Adrenal gland (tissue), 12 donors: Measurements from ENCODE around the gene ZBTB46. TPM values are rescaled to one million over a fixed set of nuclear protein-coding genes. Genes with fewer than 3 reads are reported as not detected.

Experiments used
- DNase-seq, 7 donors: peaks; one replicate each; pipeline ENCODE4 v3.0.0-alpha.2; 2019 to 2020
- H3K27ac ChIP-seq, 5 donors: fragments of 200-600 bp; sonication (generic) in 4 of 5; 1 replicate in 3 of 5; 2 replicates in 2 of 5; pipeline versions ENCODE4 v1.5.1 to v1.8.0; 2016 to 2020; ENCODE audit warnings: mild to moderate bottlenecking in 1 of 5
- H3K27me3 ChIP-seq: fragments of 200-600 bp; 2 replicates; pipeline ENCODE4 v1.8.0; 2021
- H3K36me3 ChIP-seq, 2 donors: fragments of 200-600 bp; replicated peaks in 1 of 2; 1 replicate in 1 of 2; 2 replicates in 1 of 2; pipeline versions ENCODE4 v1.5.1 to v1.8.0; 2018 to 2022
- H3K4me1 ChIP-seq, 2 donors: fragments of 200-600 bp; replicated peaks in 1 of 2; 1 replicate in 1 of 2; 2 replicates in 1 of 2; pipeline versions ENCODE4 v1.5.1 to v1.8.0; 2018 to 2021
- H3K4me3 ChIP-seq, 4 donors: fragments of 200-600 bp; sonication (generic) in 3 of 4; one replicate each; pipeline ENCODE4 v1.5.1; 2016 to 2018
- H3K9me3 ChIP-seq, 3 donors: fragments of 200-600 bp; sonication (generic) in 1 of 3; replicated peaks in 1 of 3; 1 replicate in 2 of 3; 2 replicates in 1 of 3; pipeline versions ENCODE4 v1.5.1 to v1.8.0; 2016 to 2021
- CTCF ChIP-seq, 6 experiments: fragments of 450-650 bp in 4 of 6; fragments of 200-600 bp in 2 of 6; sonication (generic) in 1 of 6; IDR thresholded peaks; 1 replicate in 5 of 6; 2 replicates in 1 of 6; pipeline versions ENCODE4 v1.5.1 to v1.8.0; 2016 to 2021; ENCODE audit warnings: antibody characterized with exemption in 6 of 6, mild to moderate bottlenecking in 2 of 6, moderate library complexity in 1 of 6
- POLR2A ChIP-seq, 2 donors: fragments of 450-650 bp; IDR thresholded peaks; one replicate each; pipeline ENCODE4 v1.6.1; 2017; ENCODE audit warnings: antibody characterized with exemption in 2 of 2, mild to moderate bottlenecking in 2 of 2, moderate library complexity in 1 of 2
- WGBS, 4 donors: extraction: QIAGEN DNeasy Blood & Tissue Kit in 2 of 4; methylation state at CpG; one replicate each; pipeline versions ENCODE4 v1.1.5 to v1.1.7; 2013 to 2017; 5-methylcytosine and 5-hydroxymethylcytosine counted together
- intact Hi-C, 2 donors: fragments of 100-400 bp; cut with DNase I; formaldehyde crosslinking; loops; one replicate each; pipeline versions ENCODE4 v1.14.1 to v1.15.0; 2022 to 2023
- polyA plus RNA-seq, 3 donors: library from polyadenylated mRNA; stranded (reverse); fragments of 200-250 nt in 2 of 3; fragments of 350-450 nt in 1 of 3; fragmentation: Illumina TruSeq in 1 of 3; extraction: RNeasy Lipid Tissue Mini Kit (QIAGEN cat#74804) in 1 of 3; gene quantifications; one replicate each; pipeline ENCODE4 v1.2.3, GENCODE V29; 2013 to 2014
- total RNA-seq, 9 donors: library from RNA; depleted of rRNA in 4 of 9; stranded (reverse); fragments of >200 nt in 4 of 9; fragments of 120-200 nt in 1 of 9; fragmentation: NEBNext Ultra II Directional in 1 of 9; extraction: Animal tissue kit (Norgen Biotek cat#: 25700) in 1 of 9; gene quantifications; one replicate each; pipeline versions ENCODE4 v1.1.0 to v1.2.4, GENCODE V29; 2013 to 2023
- donor health status: healthy with polysubstance abuse.
- donor health status: Bipolar disorder and iron deficiency.
- donor health status: DM: yes; HTN: yes; CAD: no.
- donor health status: DM: no; HTN: no; CAD: no.
- donor health status: DM: no; HTN: no; CAD: no.
- donor health status: DM: yes; HTN: yes; CAD: no.

Gene ZBTB46
- total and polyA plus RNA-seq, 12 donors, result 0.77 to 22.4 (median 10.6) TPM

GRCh38 chr20:63705232-63706026, 125.6 kb downstream of the ZBTB46 start:
- TF ChIP-seq POLR2A (IDR thresholded peaks at IDR 0.05) (no peak), CTCF (IDR thresholded peaks at IDR 0.05) (no peak)
- peaks cover 19 to 22% of the 10 kb centered on the region in 2 donors for H3K4me1 ChIP-seq
- 83 to 95% (median 86%) methylated on average over 3 to 8 of the region's 8 CpGs for WGBS, 4 donors
- DNase-seq, result peak in 2 of 7 donors; percentile 17 to 49
- H3K4me3 ChIP-seq, result no peak overlapping the region
- no peaks in the 10 kb centered on the region for H3K9me3 ChIP-seq
- H3K27me3 ChIP-seq, result no peaks in the 10 kb centered on the region
- H3K27ac ChIP-seq, result no peak overlapping the region
- peaks cover 0 to 42% of the 10 kb centered on the region in 2 donors for H3K36me3 ChIP-seq
- intact Hi-C loops, result loop anchor here in 1 of 2 donors (10.0 kb wide), 1 partner anchor 149 kb away; no protein-coding TSS in a partner anchor

- no peaks in the 10 kb centered on the region for H3K9me3 ChIP-seq
- TF ChIP-seq CTCF (IDR thresholded peaks at IDR 0.05) (no peak), POLR2A (IDR thresholded peaks at IDR 0.05) (no peak)
- DNase-seq, result peak in 3 of 7 donors; percentile 15 to 23 (median 16)
- no peak overlapping the region for H3K4me3 ChIP-seq
- peaks cover 19 to 22% of the 10 kb centered on the region in 2 donors for H3K4me1 ChIP-seq
- peaks cover 0 to 38% of the 10 kb centered on the region in 2 donors for H3K36me3 ChIP-seq
- H3K27me3 ChIP-seq, result no peaks in the 10 kb centered on the region
- no peak overlapping the region for H3K27ac ChIP-seq
- 78 to 87% (median 80%) methylated on average over 6 of the region's 6 CpGs for WGBS, 4 donors
- intact Hi-C loops, result loop anchor here in 1 of 2 donors (10.0 kb wide), 1 partner anchor 150 kb away; no protein-coding TSS in a partner anchor
These were observed 126.3 kb downstream of the ZBTB46 start for GRCh38 chr20:63704749-63705117.

- peaks cover 22 to 25% of the 10 kb centered on the region in 2 donors for H3K4me1 ChIP-seq
- no peaks in the 10 kb centered on the region for H3K27me3 ChIP-seq
- no peak overlapping the region for H3K27ac ChIP-seq
- H3K36me3 ChIP-seq, result peaks cover 0 to 33% of the 10 kb centered on the region in 2 donors
- intact Hi-C loops, result loop anchor here in 1 of 2 donors (10.0 kb wide), 1 partner anchor 151 kb away; no protein-coding TSS in a partner anchor
- peak in 3 of 7 donors; percentile 20 to 50 (median 22) for DNase-seq
- TF ChIP-seq CTCF (IDR thresholded peaks at IDR 0.05), result no peak
- no peak for TF ChIP-seq POLR2A (IDR thresholded peaks at IDR 0.05)
- H3K4me3 ChIP-seq, result no peak overlapping the region
- 80 to 89% (median 87%) methylated on average over 3 to 11 of the region's 11 CpGs for WGBS, 4 donors
- H3K9me3 ChIP-seq, result no peaks in the 10 kb centered on the region
These were observed 126.9 kb downstream of the ZBTB46 start for GRCh38 chr20:63703976-63704748.

GRCh38 chr20:63703471-63703975, 127.5 kb downstream of the ZBTB46 start:
- intact Hi-C loops, result loop anchor here in 1 of 2 donors (10.0 kb wide), 1 partner anchor 151 kb away; no protein-coding TSS in a partner anchor
- peak in 3 of 7 donors; percentile 15 to 53 (median 18) for DNase-seq
- Histone ChIP-seq H3K9me3 (no peaks in the 10 kb centered on the region), H3K36me3 (peaks cover 0 to 32% of the 10 kb centered on the region in 2 donors), H3K27me3 (no peaks in the 10 kb centered on the region), H3K4me3 (no peak overlapping the region), H3K4me1 (peaks cover 22 to 25% of the 10 kb centered on the region in 2 donors), H3K27ac (no peak overlapping the region)
- TF ChIP-seq POLR2A (IDR thresholded peaks at IDR 0.05), result no peak
- 84 to 96% (median 89%) methylated on average over 5 to 15 of the region's 15 CpGs for WGBS, 4 donors
